Esophagus muscularis mucosa (tissue), 3 donors: ENCODE data around the gene ACSF3.

ENCODE experiments used
- POLR2A ChIP-seq: fragments of 450-650 bp; IDR thresholded peaks from one replicate; pipeline ENCODE4 v1.6.1; 2017; ENCODE audit warnings: antibody characterized with exemption, moderate library complexity, mild to moderate bottlenecking, low read depth
- TF ChIP-seq, protein P1 (sequence below), 3 experiments: fragments of 200-600 bp in 2 of 3; fragments of 450-650 bp in 1 of 3; sonication (generic) in 2 of 3; IDR thresholded peaks; one replicate each; pipeline ENCODE4 v1.5.1; 2017 to 2019; ENCODE audit warnings: antibody characterized with exemption in 3 of 3, mild to moderate bottlenecking in 2 of 3, moderate library complexity in 1 of 3

DNA sequence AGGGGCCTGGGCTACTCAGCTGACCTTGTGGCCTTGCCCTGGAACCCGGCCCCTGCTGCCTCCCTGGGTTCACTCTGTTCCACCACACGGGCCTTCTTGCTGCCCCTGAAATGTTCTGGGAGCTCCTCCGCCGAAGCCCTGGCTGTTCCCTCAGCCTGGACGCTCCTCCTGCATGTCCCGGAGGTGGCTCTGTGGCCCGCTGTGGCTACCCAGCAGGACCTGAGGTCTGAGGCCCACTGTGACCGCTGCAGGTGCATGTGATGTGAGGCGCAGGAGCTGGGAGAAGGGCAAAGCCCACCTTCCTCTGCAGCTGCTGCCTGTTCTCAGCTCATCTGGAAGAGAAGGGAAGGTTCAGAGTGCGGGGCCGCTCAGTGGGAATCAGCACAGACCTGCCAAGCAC lies 38.9 kb upstream of the ACSF3 start:
- TF ChIP-seq, protein P1, sequence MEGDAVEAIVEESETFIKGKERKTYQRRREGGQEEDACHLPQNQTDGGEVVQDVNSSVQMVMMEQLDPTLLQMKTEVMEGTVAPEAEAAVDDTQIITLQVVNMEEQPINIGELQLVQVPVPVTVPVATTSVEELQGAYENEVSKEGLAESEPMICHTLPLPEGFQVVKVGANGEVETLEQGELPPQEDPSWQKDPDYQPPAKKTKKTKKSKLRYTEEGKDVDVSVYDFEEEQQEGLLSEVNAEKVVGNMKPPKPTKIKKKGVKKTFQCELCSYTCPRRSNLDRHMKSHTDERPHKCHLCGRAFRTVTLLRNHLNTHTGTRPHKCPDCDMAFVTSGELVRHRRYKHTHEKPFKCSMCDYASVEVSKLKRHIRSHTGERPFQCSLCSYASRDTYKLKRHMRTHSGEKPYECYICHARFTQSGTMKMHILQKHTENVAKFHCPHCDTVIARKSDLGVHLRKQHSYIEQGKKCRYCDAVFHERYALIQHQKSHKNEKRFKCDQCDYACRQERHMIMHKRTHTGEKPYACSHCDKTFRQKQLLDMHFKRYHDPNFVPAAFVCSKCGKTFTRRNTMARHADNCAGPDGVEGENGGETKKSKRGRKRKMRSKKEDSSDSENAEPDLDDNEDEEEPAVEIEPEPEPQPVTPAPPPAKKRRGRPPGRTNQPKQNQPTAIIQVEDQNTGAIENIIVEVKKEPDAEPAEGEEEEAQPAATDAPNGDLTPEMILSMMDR (IDR thresholded peaks at IDR 0.05) = no peak
- TF ChIP-seq POLR2A = no peak
